ENCODE results near the gene LAMA3.
A peak's percentile ranks its signal among the peaks of the same experiment; 100 is the strongest.

LAMA3 gene

DNA sequence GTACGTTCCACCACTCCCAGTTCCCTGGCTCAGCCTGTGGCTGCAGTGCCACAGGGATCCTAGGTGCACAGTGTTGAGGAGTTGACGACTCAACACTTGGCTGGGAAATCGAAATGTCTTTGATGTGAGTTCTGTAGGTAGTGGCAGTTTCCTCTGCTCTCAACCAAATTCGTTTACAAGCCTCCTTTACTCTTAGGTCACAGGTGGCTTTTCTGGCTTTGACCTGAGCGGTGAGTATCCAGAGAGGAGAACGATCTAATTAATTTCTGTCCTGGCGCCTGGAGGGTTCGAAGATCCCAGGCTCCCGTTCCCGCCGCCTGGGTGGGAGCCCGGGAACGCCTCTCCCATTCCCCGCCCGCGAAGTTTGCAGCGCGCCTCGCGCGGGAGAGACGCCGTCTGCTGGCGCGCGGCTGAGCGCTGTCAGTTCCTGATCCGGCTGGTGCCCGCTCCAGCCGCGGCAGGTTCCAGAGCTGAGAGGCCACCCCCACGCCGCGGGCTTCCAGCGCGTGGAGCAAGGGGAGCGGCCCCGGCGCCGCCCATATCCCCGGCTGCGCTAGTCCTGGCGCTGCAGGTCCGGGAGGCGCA is at the start of gene LAMA3:
Gene LAMA3, plus strand, starts transcription at position 423 of the 585 bp plus-strand sequence. CDS start 231 bp downstream, outside the sequence.
- no peak for DNase-seq (ENCODE audit: low spot score)

DNA sequence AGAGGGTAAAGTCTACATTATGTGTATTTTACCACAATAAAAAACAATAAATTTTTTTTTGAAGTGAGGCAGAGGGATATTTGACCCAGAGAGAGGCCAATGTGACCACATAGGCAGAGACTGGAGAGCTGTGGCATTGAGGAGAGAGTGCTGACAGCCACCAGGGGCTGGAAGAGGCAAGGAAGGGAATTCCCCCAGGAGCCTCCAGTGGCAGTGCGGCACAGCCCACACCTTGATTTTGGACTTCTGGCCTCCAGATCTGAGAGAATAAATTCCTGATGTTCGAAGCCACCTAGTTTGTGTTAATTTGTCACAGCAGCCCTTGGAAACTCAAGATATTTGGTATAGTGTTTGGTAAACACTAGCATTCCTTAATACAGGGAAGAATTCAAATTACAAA is 49.2 kb upstream of the LAMA3 start:
- no peak for DNase-seq (ENCODE audit: low spot score)

DNA sequence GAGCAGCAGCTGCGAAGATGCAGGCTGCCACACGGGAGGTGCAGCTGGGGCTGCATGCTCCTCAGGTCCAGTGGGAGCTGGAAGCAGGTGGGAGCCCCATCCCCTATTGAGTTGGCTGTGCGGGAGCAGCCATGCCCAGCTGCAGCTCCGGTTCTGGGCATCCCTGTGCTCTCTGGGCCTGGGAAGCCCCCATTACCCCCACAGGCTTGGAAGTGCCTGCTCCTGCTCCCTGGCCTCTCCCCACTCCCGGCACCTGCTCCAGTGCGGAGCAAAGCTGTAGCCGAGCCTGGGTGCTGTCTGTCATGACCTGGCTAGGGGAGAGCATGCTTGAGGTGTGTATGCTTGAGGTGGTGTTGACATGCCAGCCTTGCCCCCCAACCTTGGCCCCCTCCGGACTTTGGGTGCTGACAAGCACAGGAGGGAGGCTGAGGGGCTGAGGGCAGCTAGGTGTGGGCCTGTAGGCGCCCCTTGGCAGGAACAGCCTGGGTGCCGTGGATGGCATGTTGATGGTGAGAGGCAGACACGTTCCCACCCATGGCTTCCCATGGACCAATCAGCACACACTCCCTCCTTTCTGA is 48.0 kb upstream of the LAMA3 start:
- no peak for DNase-seq (ENCODE audit: low spot score)

- no peak for DNase-seq (ENCODE audit: low spot score)
Observed at GRCh38 chr18:23641937-23642666, 47.2 kb upstream of the LAMA3 start.

GRCh38 chr18:23643815-23644490 is 45.3 kb upstream of the LAMA3 start:
- no peak for DNase-seq (ENCODE audit: low spot score)

- no peak for DNase-seq (ENCODE audit: low spot score)
Observed at GRCh38 chr18:23645568-23646175, 43.6 kb upstream of the LAMA3 start.

DNA sequence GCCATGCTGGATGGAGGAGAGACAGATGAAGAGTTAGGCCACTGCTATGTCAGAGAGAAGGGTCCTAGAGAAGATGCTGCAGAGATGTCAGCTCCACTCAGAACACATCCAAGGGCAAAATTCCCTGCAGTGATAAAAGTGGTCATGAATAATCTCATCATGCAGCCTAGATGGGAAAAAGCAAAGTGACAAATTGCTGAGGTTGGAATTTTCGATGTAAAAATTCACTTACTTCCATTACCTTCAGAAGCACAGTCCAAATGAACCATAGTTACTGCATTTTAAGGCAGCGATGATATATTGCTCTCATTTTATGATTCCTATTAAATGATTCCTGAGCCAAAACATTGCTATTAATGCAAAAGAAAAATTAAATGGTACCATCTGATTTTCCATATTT is 43.0 kb upstream of the LAMA3 start:
- no peak for DNase-seq (ENCODE audit: low spot score)

GRCh38 chr18:23648456-23648855 is 40.8 kb upstream of the LAMA3 start:
- DNase-seq (ENCODE audit: low spot score) = no peak

DNA sequence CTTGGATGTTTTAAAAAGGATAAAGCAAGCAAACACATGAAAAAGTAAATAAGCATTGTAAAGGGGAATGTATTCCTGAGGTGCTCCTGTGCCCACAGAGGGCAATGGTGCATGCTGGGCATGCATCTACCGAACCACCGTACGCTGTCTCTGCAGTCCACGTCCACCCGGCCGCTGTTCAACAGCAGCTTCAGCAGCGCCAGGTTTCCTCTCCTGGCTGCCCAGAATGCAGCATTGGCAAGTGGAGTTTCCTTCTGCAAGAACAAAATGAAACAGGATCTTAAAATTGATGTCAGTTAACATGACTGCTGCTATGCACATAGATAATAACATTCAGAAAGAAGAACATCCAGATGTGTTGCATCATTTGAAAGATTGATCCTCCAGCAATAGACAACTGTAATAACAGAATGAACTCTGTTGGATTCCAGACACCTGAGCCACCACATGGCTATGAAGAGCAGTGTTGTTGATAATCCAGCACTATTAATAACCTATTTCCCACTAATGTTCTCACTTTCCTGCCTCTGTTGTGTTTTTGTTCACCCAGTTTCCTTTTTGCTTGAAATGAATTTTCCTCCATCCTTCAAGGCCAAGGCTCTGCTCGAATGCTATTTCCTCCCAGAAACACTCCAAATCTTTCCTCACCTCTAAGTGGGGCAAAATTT is 40.2 kb upstream of the LAMA3 start:
- no peak for DNase-seq (ENCODE audit: low spot score)

DNA sequence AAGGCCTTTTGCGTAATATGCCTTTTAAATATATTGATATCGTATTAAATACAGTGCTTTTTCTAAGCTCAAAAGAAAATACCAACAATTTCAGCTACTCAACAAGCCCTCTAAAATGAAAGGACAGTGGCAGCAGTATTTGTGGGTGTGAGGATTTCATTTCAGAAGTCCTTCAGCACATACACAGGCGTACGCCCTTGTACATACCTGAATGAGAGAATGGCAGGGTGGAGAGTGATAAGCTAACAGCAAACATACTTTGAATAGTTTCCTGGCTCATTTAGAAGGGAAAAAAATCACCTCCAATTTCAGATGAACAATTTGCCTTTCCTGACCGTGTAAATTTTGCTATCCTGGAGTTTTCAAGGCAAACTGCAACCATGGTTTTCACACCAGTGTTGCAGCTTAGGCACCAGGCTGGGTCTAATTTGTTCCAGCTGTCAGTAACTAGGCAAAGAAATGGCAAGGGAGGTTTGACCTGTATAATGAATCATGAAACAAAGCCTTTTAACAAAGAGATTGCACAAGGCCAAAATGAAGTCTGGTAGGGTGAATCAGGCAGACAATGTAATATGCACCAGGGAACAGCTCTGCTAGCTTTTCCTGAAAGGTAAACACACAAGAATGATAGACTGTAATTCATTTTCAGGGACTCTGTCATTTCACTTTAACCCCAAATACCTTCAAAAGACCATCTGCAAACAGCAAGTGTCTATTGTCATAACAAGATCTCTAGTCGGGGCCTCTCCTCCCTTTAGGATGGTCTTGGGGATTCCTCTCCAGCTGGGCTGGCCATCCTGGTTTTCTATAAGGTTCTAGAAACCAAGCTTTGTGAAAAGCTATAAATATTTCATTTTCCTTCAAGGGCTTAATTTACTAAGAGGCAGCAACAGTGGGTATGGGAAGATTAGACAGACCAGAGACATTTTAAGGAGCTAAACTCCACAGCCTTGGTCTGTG is 38.0 kb upstream of the LAMA3 start:
- DNase-seq (ENCODE audit: low spot score) = no peak

GRCh38 chr18:23652232-23652631 is 37.0 kb upstream of the LAMA3 start:
- no peak for DNase-seq (ENCODE audit: low spot score)

GRCh38 chr18:23658285-23658684 is 31.0 kb upstream of the LAMA3 start:
- no peak for DNase-seq (ENCODE audit: low spot score)

GRCh38 chr18:23661735-23662308 is 27.4 kb upstream of the LAMA3 start:
- no peak for DNase-seq (ENCODE audit: low spot score)

DNA sequence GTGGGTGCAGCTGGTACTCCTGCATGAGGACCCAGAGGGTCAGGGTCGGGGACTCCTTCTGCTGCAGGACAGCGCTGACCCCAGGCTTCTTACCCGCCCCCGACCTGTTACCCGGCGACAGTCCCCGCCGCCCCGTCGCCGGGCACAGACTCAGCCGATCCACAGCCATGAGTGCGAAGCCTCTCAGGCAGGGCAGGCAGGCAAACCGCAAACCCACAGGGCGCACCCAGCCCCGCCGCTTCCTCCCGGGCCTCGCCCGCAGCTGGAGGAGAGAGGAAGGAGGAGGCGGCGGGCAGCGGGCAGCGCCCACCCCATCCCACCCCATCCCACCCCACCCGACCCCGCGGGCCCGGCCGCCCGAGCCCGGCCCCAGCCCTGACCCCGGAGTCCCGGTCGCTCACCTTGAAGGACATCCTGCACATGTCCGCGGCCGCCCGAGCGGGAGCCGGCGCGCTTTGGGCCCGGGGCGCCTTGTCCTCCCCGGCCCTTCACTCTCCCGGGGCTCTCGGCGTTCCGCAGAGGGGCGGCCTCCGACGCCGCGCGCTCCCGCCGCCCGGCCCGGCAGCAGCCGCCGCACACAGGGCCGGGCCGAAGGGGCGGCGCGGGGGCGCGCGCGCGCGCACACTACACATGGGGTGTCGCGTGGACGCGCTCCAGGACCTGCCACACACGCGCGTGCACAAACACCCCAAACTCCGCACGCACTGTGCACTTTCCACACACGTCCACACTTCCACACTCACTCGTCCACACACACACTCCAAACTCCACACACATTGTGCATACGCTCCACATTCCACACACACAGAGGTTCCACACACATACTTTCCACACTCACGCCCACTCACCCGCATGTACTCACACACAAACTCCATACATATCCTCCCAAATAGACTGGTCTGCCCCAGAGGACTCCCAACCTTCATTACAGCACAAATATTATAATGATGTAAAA is 26.7 kb upstream of the LAMA3 start, which contains the start of gene ANKRD29:
Gene ANKRD29, minus strand, starts transcription at position 603 of the 955 bp plus-strand sequence. Its CDS starts 181 bp downstream, at position 422.
- peak; percentile 50 for DNase-seq (ENCODE audit: low spot score)

DNA sequence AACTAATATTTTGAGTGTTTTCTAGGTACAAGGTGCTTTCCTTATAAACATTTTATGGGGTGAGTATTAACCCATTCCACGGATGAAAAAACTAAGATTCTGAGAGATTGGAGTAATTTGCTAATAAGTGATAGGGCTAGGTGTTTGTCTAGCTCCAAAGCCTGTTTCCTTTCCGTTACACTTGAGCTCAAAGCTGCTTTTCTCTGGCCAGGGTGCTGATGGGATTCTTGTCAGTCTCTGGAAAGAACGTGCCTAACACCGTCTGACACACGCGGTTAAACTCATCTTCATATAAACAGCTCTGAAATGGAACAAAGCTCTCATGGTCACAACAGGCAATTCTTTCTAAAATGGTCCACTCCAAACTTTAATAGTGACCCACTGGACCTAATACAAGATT is 24.6 kb upstream of the LAMA3 start:
- no peak for DNase-seq (ENCODE audit: low spot score)

DNA sequence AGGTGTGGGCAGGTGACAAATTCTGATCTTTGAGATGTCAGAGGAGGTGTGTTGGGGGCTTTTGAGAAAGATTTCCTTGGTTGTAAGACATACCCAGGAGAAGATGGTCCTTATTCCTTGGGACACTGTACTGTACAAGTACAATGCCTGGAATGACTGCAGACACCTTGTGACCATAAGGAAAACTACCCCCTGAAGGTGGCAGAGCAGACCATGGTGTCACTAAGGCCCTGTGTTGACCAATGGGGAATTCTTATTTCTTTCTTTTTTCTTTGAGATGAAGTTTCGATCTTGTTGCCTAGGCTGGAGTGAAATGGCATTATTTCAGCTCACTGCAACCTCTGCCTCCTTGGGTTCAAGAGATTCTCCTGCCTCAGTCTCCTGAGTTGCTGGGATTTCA is 22.1 kb upstream of the LAMA3 start:
- DNase-seq (ENCODE audit: low spot score) = no peak

DNA sequence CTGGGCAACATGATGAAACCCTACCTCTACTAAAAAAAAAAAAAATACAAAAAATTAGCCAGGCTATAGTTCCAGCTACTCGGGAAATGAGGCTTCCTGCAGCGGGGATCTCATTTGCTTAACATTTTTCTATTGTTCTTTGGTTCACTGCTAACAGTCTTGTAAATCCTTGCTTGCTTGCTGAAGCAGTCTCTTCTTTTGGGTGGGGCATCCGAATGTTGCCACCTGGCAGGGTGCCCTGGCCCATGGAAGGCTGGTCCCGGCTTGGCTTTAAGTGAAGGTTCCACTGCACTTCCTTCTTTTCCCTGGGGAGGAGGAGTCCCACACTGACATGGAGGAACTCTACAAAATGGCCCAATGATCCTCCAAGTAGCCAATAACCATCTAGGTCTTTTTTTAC is 20.5 kb upstream of the LAMA3 start:
- no peak for DNase-seq (ENCODE audit: low spot score)

DNA sequence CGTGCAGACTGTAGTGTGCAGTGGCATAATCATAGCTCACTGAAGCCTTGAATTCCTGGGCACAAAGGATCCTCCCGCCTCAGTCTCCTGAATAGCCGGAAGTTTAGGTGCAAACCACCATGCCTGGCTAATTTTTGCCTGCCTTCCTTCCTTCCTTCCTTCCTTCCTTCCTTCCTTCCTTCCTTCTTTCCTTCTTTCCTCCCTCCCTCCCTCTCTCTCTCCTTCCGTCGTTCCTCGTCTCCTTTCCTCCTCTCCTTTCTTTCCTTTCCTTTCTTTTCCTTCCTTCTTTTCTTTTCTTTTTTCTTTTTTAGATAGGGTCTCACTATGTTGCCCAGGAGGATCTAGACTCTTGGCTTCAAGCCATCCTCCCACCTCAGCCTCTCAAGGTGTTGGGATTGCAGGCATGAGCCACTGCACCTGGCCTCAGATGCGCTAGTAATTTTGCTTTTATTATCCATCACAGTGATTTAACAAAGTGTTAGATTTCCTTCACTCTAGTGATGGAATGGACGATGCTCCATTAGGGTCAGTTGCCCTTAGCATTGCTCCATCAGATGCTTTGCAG is 20.0 kb upstream of the LAMA3 start:
- no peak for DNase-seq (ENCODE audit: low spot score)
